ENCODE data around the gene DCP1A.
"Not testable (repeated sequence)": the region's sequence is repeated elsewhere in the genome, so short reads cannot be mapped to it uniquely, and the experiment has no call there.

DCP1A gene

GRCh38 chr3:53257465-53257864, 89.9 kb downstream of the DCP1A start:
- peak overlapping the region; percentile 92 for H3K27ac ChIP-seq
- CTCF ChIA-PET: no interaction called here
- no peak for DNase-seq (ENCODE audit: low spot score)
- POLR2A ChIA-PET (ENCODE audit: low non-redundant PET): no interaction called here
- TF ChIP-seq, protein P1, sequence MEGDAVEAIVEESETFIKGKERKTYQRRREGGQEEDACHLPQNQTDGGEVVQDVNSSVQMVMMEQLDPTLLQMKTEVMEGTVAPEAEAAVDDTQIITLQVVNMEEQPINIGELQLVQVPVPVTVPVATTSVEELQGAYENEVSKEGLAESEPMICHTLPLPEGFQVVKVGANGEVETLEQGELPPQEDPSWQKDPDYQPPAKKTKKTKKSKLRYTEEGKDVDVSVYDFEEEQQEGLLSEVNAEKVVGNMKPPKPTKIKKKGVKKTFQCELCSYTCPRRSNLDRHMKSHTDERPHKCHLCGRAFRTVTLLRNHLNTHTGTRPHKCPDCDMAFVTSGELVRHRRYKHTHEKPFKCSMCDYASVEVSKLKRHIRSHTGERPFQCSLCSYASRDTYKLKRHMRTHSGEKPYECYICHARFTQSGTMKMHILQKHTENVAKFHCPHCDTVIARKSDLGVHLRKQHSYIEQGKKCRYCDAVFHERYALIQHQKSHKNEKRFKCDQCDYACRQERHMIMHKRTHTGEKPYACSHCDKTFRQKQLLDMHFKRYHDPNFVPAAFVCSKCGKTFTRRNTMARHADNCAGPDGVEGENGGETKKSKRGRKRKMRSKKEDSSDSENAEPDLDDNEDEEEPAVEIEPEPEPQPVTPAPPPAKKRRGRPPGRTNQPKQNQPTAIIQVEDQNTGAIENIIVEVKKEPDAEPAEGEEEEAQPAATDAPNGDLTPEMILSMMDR (conservative IDR thresholded peaks at IDR 0.05; ENCODE audit: low read depth): no peak

DNA sequence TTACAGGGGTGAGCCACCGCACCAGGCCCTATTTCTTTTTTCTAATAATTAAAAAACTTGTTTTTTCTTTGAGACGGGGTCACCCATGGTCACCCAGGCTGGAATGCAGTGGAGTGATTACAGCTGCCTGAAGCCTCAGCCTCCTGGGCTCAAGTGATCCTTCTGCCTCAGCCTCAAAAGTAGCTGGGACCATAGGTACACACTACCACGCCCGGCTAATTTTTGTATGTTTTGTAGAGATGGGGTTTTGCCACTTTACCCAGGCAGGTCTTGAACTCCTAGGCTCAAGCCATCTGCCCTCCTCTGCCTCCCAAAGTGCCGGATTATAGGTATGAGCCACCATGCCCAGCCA, 90.7 kb downstream of the DCP1A start:
- TF ChIP-seq, protein P1 (conservative IDR thresholded peaks at IDR 0.05; ENCODE audit: low read depth): no peak
- H3K27ac ChIP-seq: peak overlapping the region; percentile 92
- no peak for DNase-seq (ENCODE audit: low spot score)
- CTCF ChIA-PET: no interaction called here
- POLR2A ChIA-PET (ENCODE audit: low non-redundant PET): no interaction called here

DNA sequence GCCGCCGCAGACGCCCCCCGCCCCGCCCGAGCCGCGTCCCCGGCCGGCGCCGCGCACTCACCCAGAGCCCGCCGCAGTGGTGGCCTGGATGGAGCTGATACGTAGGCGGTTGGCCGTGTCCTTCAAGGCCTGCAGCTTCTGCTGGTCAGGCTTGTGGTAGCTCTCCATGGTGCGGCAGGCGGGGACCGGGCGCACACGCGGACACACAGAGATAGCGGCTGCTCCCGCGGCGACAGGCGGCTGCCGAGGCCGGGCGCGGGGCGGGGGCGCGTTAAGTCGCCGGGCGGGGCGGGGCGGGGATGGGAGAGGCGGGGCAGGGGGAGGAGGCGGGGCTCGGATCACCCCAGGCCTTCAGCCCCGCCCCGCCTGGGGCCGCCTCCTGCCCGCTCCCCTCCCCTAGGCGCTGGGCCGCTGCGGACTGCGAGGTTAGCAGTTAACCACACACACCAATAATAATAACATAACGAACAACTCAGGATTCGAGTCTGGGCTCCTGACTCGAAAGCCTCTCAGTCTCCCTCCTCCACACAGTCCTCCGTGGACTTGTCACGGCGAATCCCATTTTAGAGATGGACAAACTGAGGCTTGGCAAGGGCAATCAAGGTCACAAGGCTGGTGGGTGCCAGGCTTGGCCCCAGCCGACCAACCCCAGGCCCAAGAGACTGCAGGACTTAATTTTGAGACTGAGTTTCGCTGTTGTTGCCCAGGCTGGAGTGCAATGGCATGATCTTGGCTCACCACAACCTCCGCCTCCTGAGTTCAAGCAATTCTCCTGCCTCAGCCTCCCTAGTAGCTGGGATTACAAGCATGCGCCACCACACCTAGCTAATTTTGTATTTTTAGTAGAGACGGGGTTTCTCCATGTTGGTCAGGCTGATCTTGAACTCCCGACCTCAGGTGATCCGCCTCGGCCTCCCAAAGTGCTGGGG, 91.3 kb downstream of the DCP1A start, which contains the start of gene TKT:
Gene TKT (minus strand): TSS at position 248 of the 929 bp plus-strand sequence. CDS start 80 bp downstream, at position 168.
- ChIA-PET POLR2A (ENCODE audit: low non-redundant PET) (no interaction called here), CTCF (no interaction called here)
- peak within 1 kb of the TSS; percentile 92 for H3K27ac ChIP-seq
- TF ChIP-seq, protein P1 (conservative IDR thresholded peaks at IDR 0.05; ENCODE audit: low read depth): no peak
- peak; percentile 94 for DNase-seq (ENCODE audit: low spot score)

GRCh38 chr3:53255423-53255774, 91.9 kb downstream of the DCP1A start:
- CTCF ChIA-PET: no interaction called here
- POLR2A ChIA-PET (ENCODE audit: low non-redundant PET): no interaction called here
- TF ChIP-seq, protein P1 (conservative IDR thresholded peaks at IDR 0.05; ENCODE audit: low read depth): no peak
- no peak for DNase-seq (ENCODE audit: low spot score)
- peak overlapping the region; percentile 92 for H3K27ac ChIP-seq

DNA sequence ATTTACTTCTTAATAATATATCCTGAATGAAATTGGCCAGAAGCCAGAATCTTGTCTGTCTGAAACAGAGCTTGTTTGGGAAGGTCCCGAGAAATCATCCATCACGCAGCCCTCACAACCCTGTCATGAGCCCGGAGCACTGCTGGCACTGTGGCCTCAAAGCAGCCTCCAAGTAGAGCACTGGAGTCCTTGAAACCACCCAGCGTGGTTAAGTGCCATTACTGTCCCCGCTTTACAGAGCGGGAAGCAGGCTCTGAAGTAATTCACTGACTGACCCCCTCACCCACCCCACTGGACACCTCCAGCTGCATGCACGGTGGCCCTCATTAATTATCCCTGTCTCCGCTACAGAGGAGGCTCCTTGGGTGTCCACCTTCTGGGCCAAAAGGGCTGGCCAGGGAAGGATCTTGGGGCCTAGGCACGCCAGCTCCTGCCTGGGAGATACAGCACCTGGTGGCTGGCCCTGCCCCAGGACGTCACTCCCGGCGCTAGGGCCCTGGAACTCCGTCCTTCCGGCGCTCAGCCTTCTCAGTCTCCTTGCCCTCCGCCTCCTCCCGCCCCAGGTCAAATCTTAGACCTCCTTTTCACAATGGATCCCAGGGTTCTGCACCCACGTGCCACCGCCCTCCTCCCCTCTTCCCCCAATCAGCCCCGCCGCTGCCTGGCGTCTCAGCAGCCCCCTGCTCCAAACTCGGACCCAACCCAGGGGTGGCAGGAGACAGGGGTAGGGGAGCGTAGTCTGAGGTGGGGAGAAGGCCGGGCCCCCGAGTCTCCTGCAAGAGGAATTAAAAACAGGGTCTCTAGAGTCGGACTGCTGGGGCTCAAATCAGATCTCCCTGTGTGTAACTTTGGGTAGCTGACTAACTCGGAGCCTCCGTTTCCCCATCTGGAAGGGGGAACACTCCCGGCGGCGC, 92.6 kb downstream of the DCP1A start:
- ChIA-PET CTCF (no interaction called here), POLR2A (ENCODE audit: low non-redundant PET) (no interaction called here)
- peak overlapping the region; percentile 92 for H3K27ac ChIP-seq
- DNase-seq (ENCODE audit: low spot score): peak; percentile 69
- TF ChIP-seq, protein P1 (conservative IDR thresholded peaks at IDR 0.05; ENCODE audit: low read depth): no peak

- TF ChIP-seq, protein P1 (conservative IDR thresholded peaks at IDR 0.05; ENCODE audit: low read depth): no peak
- DNase-seq (ENCODE audit: low spot score): no peak
- peak overlapping the region; percentile 92 for H3K27ac ChIP-seq
- CTCF ChIA-PET: no interaction called here
- POLR2A ChIA-PET (ENCODE audit: low non-redundant PET): no interaction called here
Observed at GRCh38 chr3:53253707-53254508, 93.4 kb downstream of the DCP1A start.

DNA sequence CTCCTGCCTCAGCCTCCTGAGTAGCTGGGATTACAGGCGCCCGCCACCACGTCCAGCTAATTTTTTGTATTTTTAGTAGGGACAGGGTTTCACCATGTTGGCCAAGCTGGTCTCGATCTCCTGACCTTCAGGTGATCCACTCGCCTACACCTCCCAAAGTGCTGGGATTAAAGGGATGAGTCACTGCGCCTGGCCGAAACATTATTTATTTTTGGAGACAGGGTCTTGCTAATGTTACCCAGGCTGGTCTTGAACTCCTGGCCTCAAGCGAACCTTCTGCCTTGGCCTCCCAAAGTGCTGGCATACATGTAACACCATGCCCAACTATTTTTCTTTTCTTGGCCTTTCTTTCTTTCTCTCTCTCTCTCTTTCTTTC, 94.4 kb downstream of the DCP1A start:
- not testable (repeated sequence) for DNase-seq (ENCODE audit: low spot score)

More for the DNA sequence above, 94.4 kb downstream of the DCP1A start:
- peak overlapping the region; percentile 92 for H3K27ac ChIP-seq
- CTCF ChIA-PET; POLR2A ChIA-PET (ENCODE audit: low non-redundant PET): not testable (repeated sequence)

Data from RWPE1 (cell line).